K562 (cell line): ENCODE measurements around the gene TRNP1. TPM values are rescaled to one million over a fixed set of nuclear protein-coding genes. Genes with fewer than 3 reads are reported as not detected.

ENCODE experiments used
- CXXC5 ChIP-seq: fragments of 250-450 bp; sonication (Bioruptor Pico); IDR thresholded peaks from 2 replicates; pipeline ENCODE4 v1.8.0; 2022; ENCODE audit warnings: inconsistent platforms, mild to moderate bottlenecking, moderate library complexity
- FOXA3 ChIP-seq, 2 experiments: fragments of 450-650 bp in 1 of 2; sonication (generic) in 1 of 2; formaldehyde crosslinking; IDR thresholded peaks in 1 of 2; conservative IDR thresholded peaks in 1 of 2; 2 replicates each; pipeline versions ENCODE4 v1.4.0 to v1.8.0; 2020 to 2022; ENCODE audit warnings: mild to moderate bottlenecking in 2 of 2, missing genetic modification reagents in 1 of 2
- FOXK1 ChIP-seq: sonication (generic); formaldehyde crosslinking; IDR thresholded peaks from 2 replicates; pipeline ENCODE4 v1.8.0; 2022; ENCODE audit warnings: missing genetic modification reagents, mild to moderate bottlenecking, borderline replicate concordance
- GTF2A2 ChIP-seq: IDR thresholded peaks from 2 replicates; pipeline ENCODE4 v1.6.1; 2016; ENCODE audit warnings: mild to moderate bottlenecking, missing genetic modification characterization, missing compliant biosample characterization
- MAX ChIP-seq: sonication (generic); formaldehyde crosslinking; IDR thresholded peaks from 2 replicates; pipeline ENCODE4 v1.9.0; 2022; ENCODE audit warnings: mild to moderate bottlenecking, missing genetic modification reagents
- POLR2G ChIP-seq: fragments of 200-400 bp; formaldehyde crosslinking; IDR thresholded peaks from 2 replicates; pipeline ENCODE4 v1.6.1; 2017; ENCODE audit warnings: low read depth, mild to moderate bottlenecking, antibody characterized with exemption, low read length, moderate library complexity
- POLR3A ChIP-seq: IDR thresholded peaks from 2 replicates; pipeline ENCODE4 v1.6.1; 2011; ENCODE audit warnings: borderline replicate concordance, mild to moderate bottlenecking, moderate library complexity; ENCODE audit not compliant: insufficient read length, insufficient read depth; ENCODE audit errors: extremely low read depth
- PURB ChIP-seq: sonication (generic); formaldehyde crosslinking; IDR thresholded peaks from 2 replicates; pipeline ENCODE4 v1.9.0; 2021; ENCODE audit warnings: low read depth, mild to moderate bottlenecking, missing genetic modification reagents
- SIN3A ChIP-seq, 2 experiments: fragments of 150-350 bp in 1 of 2; IDR thresholded peaks; 2 replicates each; pipeline ENCODE4 v1.6.1; 2011 to 2016; ENCODE audit warnings: borderline replicate concordance in 2 of 2, low read depth in 2 of 2, low read length in 2 of 2, mild to moderate bottlenecking in 2 of 2, moderate library complexity in 2 of 2; ENCODE audit not compliant: control insufficient read depth in 1 of 2
- SMARCE1 ChIP-seq: fragments of 450-650 bp; IDR thresholded peaks from 2 replicates; pipeline ENCODE4 v1.7.1; 2016; ENCODE audit warnings: mild to moderate bottlenecking
- TCF7 ChIP-seq: sonication (generic); IDR thresholded peaks from 2 replicates; pipeline ENCODE4 v1.6.1; 2016; ENCODE audit warnings: antibody characterized with exemption, borderline replicate concordance
- TSC22D4 ChIP-seq: fragments of 450-650 bp; IDR thresholded peaks from 2 replicates; pipeline ENCODE4 v1.6.1; 2016; ENCODE audit warnings: missing genetic modification characterization, missing biosample characterization, control low read depth
- ZBED1 ChIP-seq: IDR thresholded peaks from 2 replicates; pipeline ENCODE4 v1.6.1; 2014
- ZNF384 ChIP-seq: IDR thresholded peaks from 2 replicates; pipeline ENCODE4 v1.6.1; 2012; ENCODE audit warnings: low read depth, low read length, improper control_type of control experiment
- polyA plus RNA-seq, 8 experiments: library from polyadenylated mRNA; depleted of rRNA in 4 of 8; stranded (reverse) in 5 of 8; unstranded in 3 of 8; fragments of >200 nt; fragmentation: Nextera tagmentation in 2 of 8; fragmentation: Illumina TruSeq in 1 of 8; extraction: Ambion mirVana in 2 of 8; extraction: Trizol in 1 of 8; gene quantifications; 2 replicates each; pipeline versions ENCODE4 v1.2.1 to v1.2.3, GENCODE V29; 2011 to 2014; ENCODE audit warnings: inconsistent platforms in 1 of 8, missing spikeins in 1 of 8
- total RNA-seq, 7 experiments: library from RNA; depleted of rRNA in 6 of 7; stranded (reverse); fragments of >200 nt in 6 of 7; fragmentation: Illumina TruSeq in 2 of 7; extraction: Trizol in 2 of 7; gene quantifications; 2 replicates each; pipeline versions ENCODE4 v1.2.1 to v1.2.3, GENCODE V29; 2011 to 2021; ENCODE audit warnings: low replicate concordance in 1 of 7
- TF ChIP-seq, protein P1 (sequence below): fragments of 250-450 bp; sonication (Bioruptor Pico); IDR thresholded peaks from 2 replicates; pipeline ENCODE4 v1.5.0; 2020; ENCODE audit warnings: mild to moderate bottlenecking, borderline replicate concordance
- TF ChIP-seq, protein P2 (sequence below), 3 experiments: fragments of 200-800 bp in 1 of 3; sonication (Bioruptor generic) in 1 of 3; sonication (generic) in 1 of 3; formaldehyde crosslinking in 1 of 3; IDR thresholded peaks; 2 replicates each; pipeline versions ENCODE4 v1.6.1 to v1.8.0; 2016 to 2022; ENCODE audit warnings: mild to moderate bottlenecking in 2 of 3, missing compliant biosample characterization in 2 of 3, missing genetic modification characterization in 2 of 3, missing genetic modification reagents in 1 of 3
- TF ChIP-seq, protein P3 (sequence below): fragments of 200-800 bp; sonication (Bioruptor generic); IDR thresholded peaks from 2 replicates; pipeline ENCODE4 v1.6.1; 2017; ENCODE audit warnings: missing genetic modification characterization, missing compliant biosample characterization
- TF ChIP-seq, protein P4 (sequence below), 2 experiments: fragments of 450-650 bp in 1 of 2; sonication (generic) in 1 of 2; formaldehyde crosslinking; conservative IDR thresholded peaks; 2 replicates each; pipeline versions ENCODE4 v1.4.0 to v1.8.1; 2020 to 2022; ENCODE audit warnings: mild to moderate bottlenecking in 1 of 2, missing genetic modification reagents in 1 of 2

Gene TRNP1
- total and polyA plus RNA-seq, 9 of the 15 experiments (the other 6 are each of a cell fraction or from before 2014, with no cell fraction given): 0.03 to 1.3 (median 0.95) TPM

DNA sequence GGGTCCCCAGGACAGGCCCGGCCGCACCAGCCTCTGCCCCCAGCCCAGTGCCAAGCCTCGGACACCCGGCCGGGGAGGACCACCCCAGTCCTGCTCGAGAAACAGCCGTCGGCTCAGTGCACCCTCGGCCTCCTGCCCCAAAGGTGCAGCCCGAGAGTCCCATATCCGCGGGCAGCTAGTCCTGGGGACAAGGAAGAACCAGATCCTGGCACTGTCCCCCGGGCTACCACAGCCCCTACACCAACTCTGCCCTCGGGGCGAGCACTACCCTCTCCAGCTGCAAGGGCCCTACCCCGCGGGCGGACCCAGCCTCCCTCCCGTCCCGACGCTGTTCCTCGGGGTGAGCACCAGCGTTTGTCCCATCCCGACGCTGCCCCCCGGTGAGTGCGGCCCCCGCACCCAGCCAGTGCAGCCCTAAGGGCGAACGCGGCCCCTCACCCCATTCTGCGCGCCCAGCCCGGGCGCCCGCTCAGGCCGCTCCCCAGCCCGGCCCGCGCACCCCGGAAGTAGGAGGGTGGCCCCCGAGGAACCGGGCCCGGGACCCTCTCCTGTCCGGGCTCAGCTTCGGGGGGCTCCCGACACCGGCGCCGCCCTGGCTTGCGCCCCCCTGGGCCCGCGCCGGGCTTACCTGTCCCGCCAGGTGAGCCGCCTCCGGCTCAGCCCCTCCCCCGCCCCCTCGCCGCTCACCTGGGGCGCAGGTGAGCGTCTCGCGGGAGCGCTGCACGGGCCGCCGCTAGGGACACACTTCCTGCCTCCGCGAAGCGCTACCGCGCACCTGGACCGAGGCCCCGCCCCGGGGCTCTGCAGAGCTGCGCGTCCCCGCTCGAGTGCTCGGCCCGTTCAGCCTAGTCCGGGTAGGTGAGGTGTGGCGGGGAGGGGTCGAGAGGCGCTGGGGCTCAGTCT, 33.5 kb upstream of the TRNP1 start, which contains the start of gene KDF1 (continued):
- TF ChIP-seq POLR2G (peak; percentile 68), ZNF384 (no peak), TCF7 (no peak), POLR3A (no peak), TSC22D4 (tag) (no peak), FOXA3 (CRISPR knock-in tag; conservative IDR thresholded peaks at IDR 0.05 in 1 of 2, IDR thresholded peaks at IDR 0.05 in 1 of 2) (no peak; a peak in 1 of 4 replicates), ZBED1 (no peak), FOXK1 (CRISPR knock-in tag) (no peak), SIN3A (IDR thresholded peaks at IDR 0.05; ENCODE audit: borderline replicate concordance in 2 of 2, control insufficient read depth in 1 of 2, low read depth in 2 of 2, low read length in 2 of 2) (no peak), GTF2A2 (tag) (no peak), PURB (no peak), MAX (CRISPR knock-in tag) (no peak), CXXC5 (CRISPR knock-in tag) (peak; percentile 89), SMARCE1 (no peak)
- TF ChIP-seq, protein P1, sequence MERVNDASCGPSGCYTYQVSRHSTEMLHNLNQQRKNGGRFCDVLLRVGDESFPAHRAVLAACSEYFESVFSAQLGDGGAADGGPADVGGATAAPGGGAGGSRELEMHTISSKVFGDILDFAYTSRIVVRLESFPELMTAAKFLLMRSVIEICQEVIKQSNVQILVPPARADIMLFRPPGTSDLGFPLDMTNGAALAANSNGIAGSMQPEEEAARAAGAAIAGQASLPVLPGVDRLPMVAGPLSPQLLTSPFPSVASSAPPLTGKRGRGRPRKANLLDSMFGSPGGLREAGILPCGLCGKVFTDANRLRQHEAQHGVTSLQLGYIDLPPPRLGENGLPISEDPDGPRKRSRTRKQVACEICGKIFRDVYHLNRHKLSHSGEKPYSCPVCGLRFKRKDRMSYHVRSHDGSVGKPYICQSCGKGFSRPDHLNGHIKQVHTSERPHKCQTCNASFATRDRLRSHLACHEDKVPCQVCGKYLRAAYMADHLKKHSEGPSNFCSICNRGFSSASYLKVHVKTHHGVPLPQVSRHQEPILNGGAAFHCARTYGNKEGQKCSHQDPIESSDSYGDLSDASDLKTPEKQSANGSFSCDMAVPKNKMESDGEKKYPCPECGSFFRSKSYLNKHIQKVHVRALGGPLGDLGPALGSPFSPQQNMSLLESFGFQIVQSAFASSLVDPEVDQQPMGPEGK (CRISPR knock-in tag): no peak
- TF ChIP-seq, protein P2, sequence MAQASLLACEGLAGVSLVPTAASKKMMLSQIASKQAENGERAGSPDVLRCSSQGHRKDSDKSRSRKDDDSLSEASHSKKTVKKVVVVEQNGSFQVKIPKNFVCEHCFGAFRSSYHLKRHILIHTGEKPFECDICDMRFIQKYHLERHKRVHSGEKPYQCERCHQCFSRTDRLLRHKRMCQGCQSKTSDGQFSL (CRISPR knock-in tag; IDR thresholded peaks at IDR 0.05): 0 out of 2 replicates have a peak, but pooled peaks have one; percentile 48
- TF ChIP-seq, protein P2 (tag; IDR thresholded peaks at IDR 0.05): no peak
- TF ChIP-seq, protein P3, sequence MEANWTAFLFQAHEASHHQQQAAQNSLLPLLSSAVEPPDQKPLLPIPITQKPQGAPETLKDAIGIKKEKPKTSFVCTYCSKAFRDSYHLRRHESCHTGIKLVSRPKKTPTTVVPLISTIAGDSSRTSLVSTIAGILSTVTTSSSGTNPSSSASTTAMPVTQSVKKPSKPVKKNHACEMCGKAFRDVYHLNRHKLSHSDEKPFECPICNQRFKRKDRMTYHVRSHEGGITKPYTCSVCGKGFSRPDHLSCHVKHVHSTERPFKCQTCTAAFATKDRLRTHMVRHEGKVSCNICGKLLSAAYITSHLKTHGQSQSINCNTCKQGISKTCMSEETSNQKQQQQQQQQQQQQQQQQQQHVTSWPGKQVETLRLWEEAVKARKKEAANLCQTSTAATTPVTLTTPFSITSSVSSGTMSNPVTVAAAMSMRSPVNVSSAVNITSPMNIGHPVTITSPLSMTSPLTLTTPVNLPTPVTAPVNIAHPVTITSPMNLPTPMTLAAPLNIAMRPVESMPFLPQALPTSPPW (CRISPR knock-in tag): no peak
- TF ChIP-seq, protein P4, sequence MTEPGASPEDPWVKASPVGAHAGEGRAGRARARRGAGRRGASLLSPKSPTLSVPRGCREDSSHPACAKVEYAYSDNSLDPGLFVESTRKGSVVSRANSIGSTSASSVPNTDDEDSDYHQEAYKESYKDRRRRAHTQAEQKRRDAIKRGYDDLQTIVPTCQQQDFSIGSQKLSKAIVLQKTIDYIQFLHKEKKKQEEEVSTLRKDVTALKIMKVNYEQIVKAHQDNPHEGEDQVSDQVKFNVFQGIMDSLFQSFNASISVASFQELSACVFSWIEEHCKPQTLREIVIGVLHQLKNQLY (CRISPR knock-in tag; conservative IDR thresholded peaks at IDR 0.05): no peak; a peak in 1 of 4 replicates
